Activated T-helper 1 cell treated with anti-CD3 and anti-CD28 coated beads, Interleukin-2, amount 50 U/mL, for 16 hours (primary cell): ENCODE data around the gene RNF13.
"Not testable (repeated sequence)": the region's sequence is repeated elsewhere in the genome, so short reads cannot be mapped to it uniquely, and the experiment has no call there.

Experiments
- DNase-seq, 2 donors: peaks; one replicate each; pipeline ENCODE4 v3.0.0-alpha.2; 2020; ENCODE audit warnings: low read depth in 1 of 2, low spot score in 1 of 2

Gene RNF13

DNA sequence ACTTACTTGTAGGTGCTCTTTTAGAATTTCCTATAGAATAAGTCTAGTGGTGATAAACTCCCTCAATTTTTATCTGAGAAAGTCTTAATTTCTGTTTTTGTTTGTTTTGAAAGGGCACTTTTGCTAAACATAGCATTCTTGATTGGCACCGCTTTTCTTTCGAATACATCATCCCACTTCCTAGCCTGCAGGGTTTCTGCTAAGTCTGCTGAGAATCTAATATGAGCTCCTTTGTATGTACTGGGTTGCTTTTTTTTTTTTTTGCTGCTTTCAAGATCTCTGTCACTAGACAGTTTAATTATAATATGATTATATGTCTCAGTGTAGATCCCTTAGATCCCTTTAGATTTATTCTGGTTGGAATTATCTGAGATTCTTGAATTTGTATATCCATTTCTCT is 136.2 kb downstream of the RNF13 start:
- DNase-seq, result no peak

DNA sequence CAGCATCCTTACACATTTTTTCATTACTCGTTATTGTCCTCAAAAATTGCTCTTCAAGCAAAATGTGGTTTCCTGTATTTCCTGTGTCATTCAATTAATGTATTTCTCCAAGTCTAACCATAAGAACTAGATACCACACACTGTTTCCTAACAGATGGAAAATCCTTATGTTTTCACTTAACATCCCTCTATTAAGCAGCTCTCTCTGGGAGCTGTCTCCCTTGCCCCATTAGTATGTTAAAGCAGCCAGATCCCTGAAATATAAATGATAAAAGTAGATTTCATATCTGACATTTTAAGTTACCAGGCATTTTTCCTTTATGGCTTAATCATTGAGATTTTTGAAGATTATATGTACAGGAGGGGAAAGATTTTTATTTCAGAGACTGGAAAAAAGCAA is 141.8 kb downstream of the RNF13 start:
- no peak for DNase-seq

DNA sequence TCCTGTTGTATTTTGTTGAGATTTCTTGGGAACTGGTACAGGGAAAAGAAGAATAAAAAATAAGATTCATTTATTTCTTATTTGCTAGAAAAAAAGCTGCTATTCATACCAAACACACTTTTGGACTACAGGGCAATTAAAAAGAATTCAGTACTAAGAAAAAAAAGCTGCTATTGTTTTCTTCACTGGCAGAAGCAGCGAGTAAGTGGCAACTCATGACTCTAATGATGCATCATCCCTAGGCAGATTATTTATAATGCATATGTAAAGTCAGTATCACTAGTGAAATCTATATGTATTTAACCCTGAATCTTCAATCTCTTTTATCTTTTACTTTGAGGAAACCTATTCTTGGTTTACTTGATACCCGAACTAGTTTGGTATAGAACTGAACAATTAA is 142.4 kb downstream of the RNF13 start:
- no peak for DNase-seq

DNA sequence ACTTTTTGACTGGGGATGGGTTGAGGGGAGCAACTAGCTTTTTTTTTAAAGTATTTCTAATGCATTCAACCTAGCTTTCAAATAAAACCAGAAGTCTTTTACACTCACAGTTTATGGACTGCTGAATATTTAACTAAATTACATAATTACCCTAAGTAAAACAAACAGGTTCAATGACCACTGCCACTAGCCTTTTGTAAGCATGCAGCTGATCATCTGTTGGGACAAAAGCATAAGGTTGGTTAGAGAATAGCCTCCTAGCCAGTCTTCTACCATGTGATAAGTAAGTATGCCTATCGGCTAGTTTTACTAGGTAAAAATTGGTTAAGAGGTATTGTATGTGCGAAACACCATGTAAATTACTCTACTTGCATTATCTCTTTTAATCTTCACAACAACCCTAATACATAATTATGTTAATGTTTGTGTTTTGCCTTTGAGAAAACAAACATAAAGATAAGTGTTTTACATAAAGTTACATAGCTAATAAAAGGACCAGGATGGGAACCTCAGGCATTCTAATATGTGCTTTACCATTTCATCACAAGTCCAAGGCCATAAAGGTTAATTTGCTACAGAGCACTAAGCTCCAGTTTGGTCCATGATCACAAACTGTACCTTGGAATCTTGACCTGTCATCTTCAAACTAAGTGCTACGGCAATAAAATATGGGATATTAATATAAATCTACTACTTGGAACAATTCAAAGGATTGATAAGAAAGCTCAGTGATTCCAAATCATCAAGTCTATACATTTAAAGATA is 144.5 kb downstream of the RNF13 start:
- no peak for DNase-seq

DNA sequence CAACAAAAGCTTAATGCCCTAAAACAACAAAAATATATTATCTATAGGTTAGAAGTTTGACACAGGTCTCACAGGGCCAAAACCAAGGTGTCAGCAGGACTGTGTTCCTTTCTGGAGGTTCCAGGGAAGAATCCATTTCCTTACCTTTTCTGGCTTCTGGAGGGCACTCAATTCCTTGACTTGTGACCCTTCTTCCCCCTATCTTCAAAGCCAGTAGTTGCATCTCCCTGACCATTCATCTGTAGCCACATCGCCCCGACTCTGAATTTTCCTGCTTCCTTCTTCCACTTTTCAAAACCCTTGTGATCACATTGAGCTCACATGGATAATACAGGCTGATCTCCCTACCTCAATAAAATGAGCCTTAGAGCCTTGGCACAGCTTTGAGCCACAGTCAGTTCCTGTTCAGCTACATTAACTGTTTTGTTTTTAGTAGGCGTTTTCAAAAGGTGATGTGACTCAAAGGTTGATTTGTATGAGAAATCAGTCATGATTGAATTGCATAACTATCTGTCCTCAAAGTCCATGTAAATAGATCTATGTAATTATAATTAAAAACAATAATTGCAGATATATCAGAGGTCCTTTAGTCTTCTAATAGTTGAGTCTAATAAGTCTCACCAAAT is 145.3 kb downstream of the RNF13 start:
- no peak for DNase-seq

DNA sequence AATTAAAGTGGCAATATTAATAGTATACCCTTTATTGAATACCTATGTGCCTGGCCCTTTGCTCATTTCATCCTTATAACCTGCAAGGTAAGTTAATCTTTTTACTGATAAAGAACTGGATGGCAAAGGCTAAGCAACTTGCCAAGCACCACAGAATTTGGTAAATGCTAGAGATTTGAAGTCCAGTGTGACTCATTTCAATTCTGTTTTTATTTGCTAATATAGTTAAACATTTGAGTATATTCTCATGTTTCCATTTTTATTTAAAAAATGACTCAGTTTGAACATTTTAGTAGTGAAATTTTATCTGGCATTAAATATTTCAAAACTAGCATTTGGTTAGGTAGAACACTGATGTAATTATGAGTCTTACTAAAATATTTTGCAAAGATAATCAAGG is 146.4 kb downstream of the RNF13 start:
- DNase-seq, result no peak

DNA sequence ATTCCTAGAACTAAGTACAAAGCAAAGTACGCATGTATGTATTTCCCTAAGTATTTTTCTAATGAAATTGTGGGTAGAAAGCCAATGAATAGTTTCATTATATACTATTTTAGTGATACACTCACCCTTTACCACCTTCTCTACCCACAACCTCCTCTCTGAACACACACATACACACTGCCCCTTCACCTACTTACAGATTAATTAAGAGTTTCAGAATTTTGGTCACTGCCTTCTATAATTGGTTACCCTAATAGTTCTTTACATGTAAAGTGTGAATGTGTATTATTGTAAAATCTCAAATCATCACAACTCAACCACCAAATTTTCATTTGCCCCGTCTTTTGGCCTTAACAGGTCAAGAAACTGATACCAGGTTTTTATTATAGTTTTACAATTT is 150.5 kb downstream of the RNF13 start:
- no peak for DNase-seq

DNA sequence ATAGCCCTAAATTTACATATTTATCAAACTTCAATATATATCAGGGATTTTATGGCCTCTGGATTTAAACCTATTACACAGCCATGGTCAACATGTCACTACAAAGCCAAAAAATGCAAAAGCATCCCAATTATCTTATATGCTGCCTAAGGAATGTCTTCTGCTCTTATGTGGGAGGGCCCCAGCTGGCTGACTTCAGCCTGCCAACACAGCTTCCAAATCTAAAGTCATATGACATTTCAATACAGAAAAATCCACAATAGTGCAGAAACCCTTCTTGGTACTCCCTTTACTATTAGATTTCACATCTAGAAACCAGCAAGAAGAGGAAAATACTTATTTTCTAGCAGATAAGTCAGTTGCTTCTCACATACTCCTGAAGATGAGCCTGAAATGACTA is 151.3 kb downstream of the RNF13 start:
- DNase-seq, result no peak

DNA sequence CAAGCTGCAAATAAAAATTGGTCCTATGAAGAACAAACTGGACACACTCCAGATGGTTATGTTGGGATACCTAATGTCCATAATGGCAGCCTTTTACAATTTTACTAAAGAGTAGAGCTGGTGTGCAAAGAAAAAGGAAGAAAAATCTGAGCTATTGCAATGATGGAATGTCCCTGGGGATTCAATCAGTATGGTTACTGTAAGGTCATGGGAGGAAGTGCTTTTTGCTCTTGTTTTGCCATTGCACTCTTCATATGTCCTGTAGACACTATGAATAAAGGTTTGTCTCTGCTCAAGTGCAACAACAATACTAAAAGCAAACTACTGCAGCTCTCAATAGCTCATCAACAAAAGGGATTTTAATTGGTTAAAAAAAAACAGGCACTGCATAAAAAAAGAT is 152.3 kb downstream of the RNF13 start:
- no peak for DNase-seq

DNA sequence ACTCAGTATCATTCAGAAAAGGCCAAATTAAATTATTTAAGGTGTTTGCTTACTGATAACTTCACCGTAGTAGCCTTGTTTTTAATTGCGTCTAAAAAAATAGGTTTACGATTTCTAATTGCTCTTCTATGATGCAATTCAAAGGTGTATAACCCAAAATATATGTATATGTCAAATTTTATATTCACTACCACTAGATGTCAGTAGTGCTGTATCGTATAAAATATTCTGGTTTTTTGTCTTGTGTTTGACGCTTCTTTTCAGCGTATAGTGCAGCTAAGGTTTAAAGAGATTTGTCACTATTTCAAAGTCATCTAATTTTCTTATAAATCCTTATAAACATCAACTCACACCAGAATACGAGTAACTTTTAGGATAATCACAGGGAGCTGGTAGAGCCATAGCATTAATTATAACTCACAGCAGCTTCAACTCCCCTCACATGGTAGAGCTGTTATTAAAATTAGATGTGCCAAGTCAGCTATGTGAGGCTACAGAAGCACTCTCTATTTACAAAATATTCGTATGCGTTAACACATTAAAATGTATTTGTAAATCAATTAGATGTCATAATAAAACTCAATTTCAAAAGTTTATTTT is 154.2 kb downstream of the RNF13 start:
- no peak for DNase-seq

DNA sequence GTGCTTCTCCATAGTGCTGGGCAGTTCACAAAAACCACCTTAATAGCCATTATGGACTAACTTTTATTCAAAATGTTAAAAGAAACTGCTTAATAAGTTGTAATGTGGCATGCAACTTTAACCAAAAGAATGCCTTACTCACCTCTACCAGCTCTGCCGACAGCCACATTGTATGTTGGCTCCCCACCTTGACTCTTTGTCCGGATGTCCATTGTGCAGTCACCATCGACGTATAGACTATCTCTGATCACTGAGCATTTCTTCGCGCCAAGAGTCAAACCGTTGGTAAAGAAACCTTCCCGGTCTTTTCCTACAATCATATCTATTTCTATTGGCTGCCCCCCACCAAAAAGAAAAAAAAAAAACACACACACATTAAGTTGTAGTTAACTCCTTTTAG is 155.2 kb downstream of the RNF13 start:
- DNase-seq, result no peak

DNA sequence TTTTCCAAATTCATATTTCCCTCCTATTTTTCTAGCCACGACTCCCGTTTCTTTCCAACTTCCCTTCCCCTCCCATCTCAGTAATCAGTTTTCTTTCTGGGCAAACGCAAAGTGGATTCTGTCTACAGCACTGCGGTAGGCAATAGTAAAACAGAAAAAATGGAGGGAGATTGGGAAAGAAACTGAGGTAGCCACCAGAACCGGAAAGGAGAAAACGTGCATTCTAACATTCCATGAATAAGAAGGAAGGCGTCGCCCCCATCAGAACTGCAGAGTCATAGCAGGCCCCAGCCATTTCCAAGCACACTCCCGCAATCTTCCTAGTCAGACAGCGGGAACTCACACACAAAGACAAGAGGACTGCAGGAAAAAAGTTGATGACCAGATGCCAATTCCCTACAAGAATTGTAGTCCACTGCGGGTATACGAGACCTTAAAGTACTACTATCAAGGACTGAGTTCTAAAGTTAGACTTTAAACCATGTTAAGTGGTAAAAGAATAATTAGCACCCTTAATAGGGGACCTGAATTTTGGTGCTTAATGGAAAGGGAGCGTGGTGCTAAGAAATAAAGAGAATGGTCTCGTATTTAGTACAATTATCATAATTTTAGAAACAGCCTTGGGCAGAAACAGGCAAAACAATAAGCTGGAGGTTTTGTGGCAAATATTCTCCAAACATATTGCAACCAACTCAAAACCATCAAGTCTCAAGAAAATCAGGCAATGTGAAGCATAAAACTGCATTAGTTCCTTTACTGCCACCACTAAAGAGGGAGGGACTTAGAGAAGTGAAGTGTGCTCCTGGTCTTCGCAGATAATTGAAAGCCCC is 156.3 kb downstream of the RNF13 start:
- DNase-seq, result no peak

DNA sequence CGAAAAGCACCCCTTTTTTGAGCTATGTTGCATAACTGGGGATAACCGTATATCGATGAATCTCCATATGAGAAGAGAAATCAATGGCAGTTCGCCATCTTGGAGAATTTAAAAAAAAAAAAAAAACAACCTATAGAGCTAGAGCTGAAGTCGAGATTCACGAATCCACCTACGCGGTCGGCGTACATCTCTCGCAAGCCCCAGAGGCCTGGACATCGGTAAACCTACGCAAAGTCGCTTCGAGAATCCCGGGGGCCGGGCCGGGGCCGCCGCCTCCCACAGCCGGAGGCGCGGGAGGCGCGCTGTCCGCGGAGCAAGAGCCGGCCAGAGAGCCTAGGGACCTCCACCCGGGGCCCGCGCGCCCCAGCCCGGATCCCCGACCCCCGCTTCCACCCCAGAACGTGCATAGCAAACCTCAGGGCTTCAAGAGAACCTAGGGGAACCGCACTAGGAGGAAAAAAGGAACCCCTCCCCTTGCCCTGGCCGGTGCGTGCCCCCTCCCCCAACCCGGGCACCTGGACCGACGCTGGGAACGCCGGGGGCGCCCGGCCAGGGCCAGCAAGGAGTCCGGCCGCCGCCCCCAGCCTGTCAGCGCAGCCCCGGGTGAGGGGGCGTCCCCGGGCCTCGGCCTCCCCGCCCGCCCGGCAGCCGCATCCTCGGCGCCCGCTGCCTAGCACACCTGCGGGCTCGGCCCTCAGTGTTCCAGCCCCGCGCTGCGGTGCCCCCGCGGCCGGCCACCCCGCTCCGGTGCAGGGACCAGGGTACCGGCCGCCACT is 157.1 kb downstream of the RNF13 start:
- DNase-seq, result peak; percentile 56 to 60

DNA sequence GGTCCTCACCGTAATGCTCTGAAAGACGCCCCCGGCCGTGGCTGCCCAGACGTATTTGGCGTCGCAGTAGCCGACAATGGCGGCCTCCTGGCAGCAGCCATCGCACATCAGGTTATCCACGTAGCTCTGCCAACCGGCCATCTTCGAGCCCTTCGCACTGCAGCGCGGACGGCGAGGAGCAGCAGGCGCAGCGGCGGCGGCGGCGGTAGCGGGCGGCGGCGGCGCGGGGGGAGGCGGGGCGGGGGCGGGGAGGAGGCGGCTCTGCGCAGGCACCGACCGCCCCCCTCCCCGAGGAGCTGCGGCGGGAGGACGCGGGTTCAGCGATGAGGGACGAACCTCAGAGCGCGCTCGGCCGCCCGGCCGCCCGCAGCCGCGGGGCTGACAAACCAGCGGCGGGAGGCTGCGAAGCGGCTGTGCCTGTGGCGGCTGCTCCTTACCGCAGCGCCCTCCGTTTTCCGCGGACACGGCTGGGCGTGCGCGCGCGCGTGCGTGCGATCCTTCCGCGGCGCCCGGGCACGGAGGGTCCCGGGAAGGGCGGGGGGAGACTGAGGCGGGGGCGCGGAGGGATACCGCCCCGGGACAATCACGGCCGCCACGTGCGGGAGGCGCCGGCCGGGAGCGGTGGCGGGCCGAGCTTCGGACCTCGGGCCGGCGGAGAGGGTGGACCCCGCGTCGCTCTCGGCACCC is 157.8 kb downstream of the RNF13 start, which contains the start of gene PFN2:
TSS of gene PFN2 (minus strand) at position 180 of the 687 bp plus-strand sequence. CDS start at position 141, 39 bp downstream.
- DNase-seq, result peak; percentile 31 to 38

DNA sequence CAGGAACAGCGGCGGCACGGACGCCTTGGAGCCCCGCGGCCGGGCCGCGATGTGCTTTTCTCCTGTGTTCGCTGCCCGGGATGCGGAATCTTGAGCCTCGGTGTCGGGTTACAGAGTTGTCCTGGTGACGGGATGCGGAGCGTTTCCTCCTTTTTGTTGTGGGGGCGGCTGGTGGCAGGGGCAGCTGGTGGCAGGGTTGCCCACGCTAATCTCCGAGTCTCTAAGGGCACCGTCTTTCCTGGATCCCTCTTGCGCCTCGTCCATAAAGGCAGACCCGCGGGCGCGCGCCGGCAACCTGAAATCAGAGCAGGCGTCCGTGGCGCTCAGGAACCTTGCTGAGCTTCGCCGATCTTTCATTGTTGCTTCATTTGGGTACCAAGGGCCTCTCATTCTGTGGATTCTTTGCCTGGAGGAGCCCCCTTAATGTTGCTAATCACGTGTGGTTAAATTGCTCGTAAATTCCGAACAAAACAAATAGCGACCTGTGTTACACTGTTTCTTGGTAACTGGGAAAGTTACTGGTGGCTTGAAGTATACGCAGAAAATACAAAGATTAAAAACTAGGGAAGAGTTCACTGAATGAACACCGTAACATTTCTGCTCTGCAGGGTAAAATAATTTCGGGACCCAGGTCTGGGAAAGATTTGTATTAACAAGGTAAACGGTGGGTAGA is 158.5 kb downstream of the RNF13 start:
- DNase-seq, result peak; percentile 1 to 9

DNA sequence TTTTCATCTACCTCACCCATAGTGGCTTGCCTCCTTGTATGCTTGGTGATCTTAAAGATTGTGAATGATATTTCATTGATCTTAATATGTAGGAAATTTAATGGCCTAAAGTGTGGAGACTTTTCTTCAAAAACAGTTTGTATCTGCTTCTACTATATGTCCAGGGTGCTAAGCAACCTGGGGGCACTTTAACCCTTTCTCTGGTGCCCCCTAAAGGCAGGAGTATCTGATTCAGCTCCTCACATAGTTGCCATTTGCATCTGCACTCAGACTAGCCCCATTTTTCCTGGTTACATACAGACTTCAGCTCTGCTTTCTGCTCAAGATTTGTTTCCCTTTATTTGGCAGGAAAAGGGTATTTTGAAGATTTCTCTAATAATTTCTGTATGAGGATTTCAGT is 162.9 kb downstream of the RNF13 start:
- DNase-seq, result no peak

DNA sequence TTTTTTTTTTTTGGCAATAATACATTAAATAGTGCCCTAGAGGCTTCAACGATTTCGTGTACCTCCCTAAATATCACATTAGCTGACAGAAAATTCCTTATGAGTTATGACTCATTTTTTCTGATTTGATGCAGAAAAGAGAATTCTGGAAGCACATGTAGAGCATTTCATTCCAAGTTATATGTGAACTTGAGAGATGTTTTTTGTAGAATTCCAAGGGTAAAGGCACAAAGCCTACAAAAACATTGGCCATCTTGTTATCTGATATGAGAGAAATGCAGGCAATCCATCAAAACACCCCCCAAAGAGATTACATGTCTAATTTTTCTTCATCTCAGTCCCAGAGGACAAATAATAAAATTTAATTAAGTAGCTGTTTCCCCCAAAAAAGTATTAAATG is 164.4 kb downstream of the RNF13 start:
- no peak for DNase-seq

DNA sequence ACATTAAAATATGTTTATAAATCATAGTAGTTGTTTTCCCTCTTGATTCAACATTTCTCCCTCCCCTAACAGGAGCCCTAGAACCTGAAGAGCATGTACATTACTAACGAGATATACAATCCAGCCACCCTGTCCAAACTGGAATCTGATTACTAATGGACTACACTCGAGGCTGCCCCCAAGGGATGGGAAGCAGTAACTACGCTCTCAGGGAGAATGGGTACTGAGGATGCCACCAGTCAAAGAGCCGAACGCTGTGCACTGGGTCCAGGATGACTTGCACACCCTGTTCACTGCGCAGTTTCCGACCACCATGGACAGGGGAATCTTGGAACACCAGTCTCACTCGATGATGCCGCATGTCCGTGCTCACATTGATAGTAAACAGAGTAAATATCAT is 169.0 kb downstream of the RNF13 start:
- not testable (repeated sequence) for DNase-seq

DNA sequence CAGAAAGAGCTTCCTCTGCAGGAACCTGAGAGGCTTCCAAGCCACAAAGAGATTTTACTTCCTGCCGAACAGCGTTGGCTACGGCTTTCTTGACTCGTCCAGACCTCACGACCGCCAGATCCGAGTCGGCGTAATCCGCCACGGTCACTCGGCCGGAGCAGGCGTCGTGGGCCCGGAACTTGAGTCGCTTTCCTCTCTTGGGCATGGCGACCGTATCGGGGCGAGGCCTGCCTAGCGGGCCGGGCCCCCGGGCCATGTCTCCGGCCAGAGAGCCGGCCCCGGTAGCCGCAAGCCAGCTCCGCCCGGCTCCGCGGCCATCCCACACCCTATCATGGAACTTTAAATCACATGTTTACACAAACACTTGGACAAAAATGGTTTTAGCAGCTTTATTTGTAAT is 170.0 kb downstream of the RNF13 start:
- DNase-seq, result not testable (repeated sequence)

DNA sequence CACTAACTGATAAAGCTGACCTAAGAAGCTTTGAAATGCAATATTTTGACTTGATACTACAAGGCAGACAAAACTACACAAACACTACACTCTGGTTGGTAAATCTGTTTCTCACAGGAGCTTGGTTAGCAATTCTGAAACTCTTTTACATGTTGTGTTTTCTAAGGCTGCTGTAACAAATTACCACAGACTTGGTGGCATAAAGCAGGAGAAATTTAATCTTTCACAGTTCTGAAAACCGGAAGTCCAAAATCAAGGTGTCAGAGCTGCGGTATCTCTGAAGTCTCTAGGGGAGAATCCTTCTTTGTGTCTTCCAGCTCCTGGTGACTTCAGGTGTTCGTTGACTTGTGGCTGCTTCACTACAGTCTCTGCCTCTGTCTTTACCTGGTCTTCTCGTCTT is 170.6 kb downstream of the RNF13 start:
- DNase-seq, result no peak
